ENCODE measurements around the gene UNC5B.

Gene UNC5B

GRCh38 chr10:71325267-71325666, 112.9 kb downstream of the UNC5B start:
- DNase-seq: no peak

GRCh38 chr10:71326464-71326881, 114.1 kb downstream of the UNC5B start:
- DNase-seq: no peak

GRCh38 chr10:71330789-71331404, 118.5 kb downstream of the UNC5B start:
- no peak for DNase-seq

GRCh38 chr10:71331736-71332135, 119.4 kb downstream of the UNC5B start:
- DNase-seq: no peak

- DNase-seq: no peak
Measured at GRCh38 chr10:71332466-71332865, 120.1 kb downstream of the UNC5B start.

- no peak for DNase-seq
Measured at GRCh38 chr10:71333129-71333887, 120.9 kb downstream of the UNC5B start.

- DNase-seq: no peak
Measured at GRCh38 chr10:71334221-71334791, 121.9 kb downstream of the UNC5B start.

- DNase-seq: no peak
Measured at GRCh38 chr10:71335173-71335708, 122.9 kb downstream of the UNC5B start.

GRCh38 chr10:71336632-71337031, 124.3 kb downstream of the UNC5B start:
- DNase-seq: no peak

- no peak for DNase-seq
Measured at GRCh38 chr10:71337219-71337701, 124.9 kb downstream of the UNC5B start.

- DNase-seq: no peak
Measured at GRCh38 chr10:71338728-71339495, 126.5 kb downstream of the UNC5B start.

GRCh38 chr10:71339796-71340589, 127.6 kb downstream of the UNC5B start:
- DNase-seq: no peak

GRCh38 chr10:71342573-71343391, 130.4 kb downstream of the UNC5B start:
- DNase-seq: no peak

- DNase-seq: no peak
Measured at GRCh38 chr10:71343392-71343773, 131.0 kb downstream of the UNC5B start.

GRCh38 chr10:71344154-71344925, 132.0 kb downstream of the UNC5B start:
- no peak for DNase-seq

- DNase-seq: no peak
Measured at GRCh38 chr10:71344993-71345480, 132.7 kb downstream of the UNC5B start.

- no peak for DNase-seq
Measured at GRCh38 chr10:71345694-71346093, 133.3 kb downstream of the UNC5B start.

- DNase-seq: no peak
Measured at GRCh38 chr10:71346731-71347130, 134.4 kb downstream of the UNC5B start.

GRCh38 chr10:71347587-71348395, 135.4 kb downstream of the UNC5B start:
- DNase-seq: no peak

Data from T-helper 9 cell (primary cell).